SK-N-SH (cell line): ENCODE results near the gene DNAJA2. TPM values are rescaled to one million over a fixed set of nuclear protein-coding genes. Genes with fewer than 3 reads are reported as not detected.

Source experiments
- CTCF ChIA-PET: fragments of 300-600, 350-600 bp; formaldehyde crosslinking; extraction: SDS; loops from one replicate; lab custom pipeline; 2021; lab: Yijun Ruan, JAX
- POLR2A ChIA-PET: fragments of 350-600 bp; sonication (Branson Sonifier 250); formaldehyde crosslinking; extraction: SDS; loops from one replicate; lab custom pipeline; 2020; ENCODE audit warnings: antibody characterized with exemption, inconsistent platforms; lab: Yijun Ruan, JAX
- DNase-seq: peaks from one replicate; pipeline ENCODE4 v3.0.0; 2012
- H2AFZ ChIP-seq: fragments of 200-600 bp; sonication (generic); 2 replicates; pipeline ENCODE4 v1.8.1; 2016; ENCODE audit warnings: antibody characterized with exemption, mild to moderate bottlenecking, low read depth
- H3F3A ChIP-seq: fragments of 200-600 bp; sonication (generic); replicated peaks from 2 replicates; pipeline ENCODE3; 2016; ENCODE audit warnings: antibody characterized with exemption, mild to moderate bottlenecking; ENCODE audit not compliant: insufficient read depth
- H3K27ac ChIP-seq, 2 experiments: fragments of 200-500 bp in 1 of 2; fragments of 200-600 bp in 1 of 2; sonication (Bioruptor generic) in 1 of 2; sonication (generic), shearing (Covaris generic) in 1 of 2; 2 replicates each; pipeline versions ENCODE4 v1.5.1 to v1.6.1; 2014 to 2016; ENCODE audit warnings: low read depth in 2 of 2, inconsistent platforms in 1 of 2, low read length in 1 of 2, mild to moderate bottlenecking in 1 of 2, mixed read lengths in 1 of 2
- H3K27me3 ChIP-seq: fragments of 200-600 bp; sonication (generic), shearing (Covaris generic); 2 replicates; pipeline ENCODE4 v1.6.1; 2016; ENCODE audit warnings: mixed run types; ENCODE audit not compliant: insufficient read depth
- H3K36me3 ChIP-seq, 2 experiments: fragments of 200-500 bp in 1 of 2; fragments of 200-600 bp in 1 of 2; sonication (Bioruptor generic) in 1 of 2; sonication (generic) in 1 of 2; replicated peaks in 1 of 2; 2 replicates each; pipeline versions ENCODE3 to v1.5.1; 2014 to 2016; ENCODE audit warnings: low read length in 1 of 2, mild to moderate bottlenecking in 1 of 2; ENCODE audit not compliant: insufficient read depth in 2 of 2, control insufficient read depth in 1 of 2
- H3K4me1 ChIP-seq, 2 experiments: fragments of 200-500 bp in 1 of 2; fragments of 200-600 bp in 1 of 2; sonication (Bioruptor generic) in 1 of 2; sonication (generic), shearing (Covaris generic) in 1 of 2; 2 replicates each; pipeline versions ENCODE4 v1.5.1 to v1.6.1; 2014 to 2016; ENCODE audit warnings: low read depth in 1 of 2, low read length in 1 of 2, mixed run types in 1 of 2; ENCODE audit not compliant: insufficient read depth in 2 of 2, control insufficient read depth in 1 of 2
- H3K4me2 ChIP-seq: fragments of 200-600 bp; sonication (generic), shearing (Covaris generic); 2 replicates; pipeline ENCODE4 v1.6.1; 2017; ENCODE audit warnings: mixed run types
- H3K4me3 ChIP-seq, 2 experiments: fragments of 200-500 bp in 1 of 2; fragments of 200-600 bp in 1 of 2; sonication (Bioruptor generic) in 1 of 2; sonication (generic), shearing (Covaris generic) in 1 of 2; 2 replicates each; pipeline versions ENCODE4 v1.5.1 to v1.8.1; 2014 to 2016; ENCODE audit warnings: low read depth in 2 of 2, inconsistent platforms in 1 of 2, low read length in 1 of 2, mild to moderate bottlenecking in 1 of 2, mixed read lengths in 1 of 2, moderate library complexity in 1 of 2
- H3K79me2 ChIP-seq: fragments of 200-600 bp; sonication (generic); 2 replicates; pipeline ENCODE4 v1.8.1; 2017; ENCODE audit warnings: mild to moderate bottlenecking; ENCODE audit not compliant: insufficient read depth
- H3K9ac ChIP-seq: fragments of 200-600 bp; sonication (generic); 2 replicates; pipeline ENCODE4 v1.6.1; 2017; ENCODE audit warnings: mixed run types
- H3K9me2 ChIP-seq: fragments of 200-600 bp; sonication (generic); 2 replicates; pipeline ENCODE4 v1.6.1; 2017; ENCODE audit warnings: mixed run types
- H3K9me3 ChIP-seq: fragments of 200-600 bp; sonication (generic); 2 replicates; pipeline ENCODE4 v1.6.1; 2017; ENCODE audit warnings: mixed run types, mild to moderate bottlenecking, moderate library complexity
- H4K20me1 ChIP-seq: fragments of 200-600 bp; sonication (generic); 2 replicates; pipeline ENCODE4 v1.6.1; 2017; ENCODE audit warnings: mild to moderate bottlenecking, mixed run types; ENCODE audit not compliant: insufficient read depth
- CHD2 ChIP-seq: fragments of 150-350 bp; IDR thresholded peaks from 2 replicates; pipeline ENCODE4 v1.6.1; 2018; ENCODE audit warnings: low read length; ENCODE audit not compliant: partially characterized antibody
- ELF1 ChIP-seq: IDR thresholded peaks from 2 replicates; pipeline ENCODE4 v1.4.0; 2012
- FOXJ3 ChIP-seq: sonication (generic); formaldehyde crosslinking; IDR thresholded peaks from 2 replicates; pipeline ENCODE4 v1.5.1; 2020; ENCODE audit warnings: mild to moderate bottlenecking, missing genetic modification reagents
- GABPA ChIP-seq: IDR thresholded peaks from 2 replicates; pipeline ENCODE4 v1.4.0; 2012; ENCODE audit warnings: low read depth, mild to moderate bottlenecking
- GATA2 ChIP-seq: sonication (generic); formaldehyde crosslinking; IDR thresholded peaks from 2 replicates; pipeline ENCODE4 v1.5.0; 2020; ENCODE audit warnings: mild to moderate bottlenecking, missing genetic modification reagents
- JUND ChIP-seq: IDR thresholded peaks from 2 replicates; pipeline ENCODE4 v1.4.0; 2012
- MXI1 ChIP-seq: IDR thresholded peaks from 2 replicates; pipeline ENCODE4 v1.6.1; 2012; ENCODE audit warnings: mild to moderate bottlenecking, low read depth, low read length, improper control_type of control experiment
- NFIC ChIP-seq: IDR thresholded peaks from 2 replicates; pipeline ENCODE4 v1.4.0; 2012; ENCODE audit warnings: borderline replicate concordance
- PBX3 ChIP-seq: IDR thresholded peaks from 2 replicates; pipeline ENCODE4; 2012
- RAD21 ChIP-seq: IDR thresholded peaks from 2 replicates; pipeline ENCODE4 v1.6.1; 2012; ENCODE audit warnings: mild to moderate bottlenecking, low read length
- REST ChIP-seq: IDR thresholded peaks from 2 replicates; pipeline ENCODE4 v1.6.1; 2012; ENCODE audit warnings: mild to moderate bottlenecking, low read depth, low read length, moderate library complexity
- RFX5 ChIP-seq: IDR thresholded peaks from 2 replicates; pipeline ENCODE4 v1.6.1; 2012; ENCODE audit warnings: mild to moderate bottlenecking, improper control_type of control experiment, low read length
- RXRA ChIP-seq: IDR thresholded peaks from 2 replicates; pipeline ENCODE4 v1.4.0; 2012; ENCODE audit warnings: low read depth, mild to moderate bottlenecking, borderline replicate concordance
- TCF12 ChIP-seq: IDR thresholded peaks from 2 replicates; pipeline ENCODE4 v1.4.0; 2012
- TEAD4 ChIP-seq: IDR thresholded peaks from 2 replicates; pipeline ENCODE4 v1.4.0; 2012; ENCODE audit warnings: mild to moderate bottlenecking, borderline replicate concordance; ENCODE audit not compliant: insufficient read depth
- YY1 ChIP-seq: IDR thresholded peaks from 2 replicates; pipeline ENCODE4 v1.4.0; 2012; ENCODE audit warnings: low read depth, mild to moderate bottlenecking
- WGBS: methylation state at CpG from one replicate; pipeline ENCODE4 v1.1.6; 2017; ENCODE audit warnings: low lambda C conversion rate; 5-methylcytosine and 5-hydroxymethylcytosine counted together
- polyA plus RNA-seq, 3 experiments: library from polyadenylated mRNA; depleted of rRNA; stranded (reverse); fragments of >200 nt; gene quantifications; 2 replicates each; pipeline ENCODE4 v1.2.3, GENCODE V29; 2012
- TF ChIP-seq, protein P1 (sequence below): IDR thresholded peaks from 2 replicates; pipeline ENCODE4 v1.4.0; 2012; ENCODE audit warnings: low read depth, borderline replicate concordance
- TF ChIP-seq, protein P2 (sequence below): fragments of 150-350 bp; IDR thresholded peaks from 2 replicates; pipeline ENCODE4 v1.6.1; 2017; ENCODE audit warnings: antibody characterized with exemption, low read length, low read depth, borderline replicate concordance
- TF ChIP-seq, protein P3 (sequence below): IDR thresholded peaks from 2 replicates; pipeline ENCODE4 v1.4.0; 2012; ENCODE audit warnings: low read depth, borderline replicate concordance
- TF ChIP-seq, protein P4 (sequence below): fragments of 150-350 bp; IDR thresholded peaks from 2 replicates; pipeline ENCODE4 v1.6.1; 2016; ENCODE audit warnings: mild to moderate bottlenecking, low read depth, low read length

The DNAJA2 gene
- polyA plus RNA-seq, 1 of the 3 experiments (the other 2 are of a cell fraction): 9.7 TPM

GRCh38 chr16:46915483-46916025 lies 57.9 kb downstream of the DNAJA2 start (continued):
- no peak for TF ChIP-seq CHD2
- no peak for TF ChIP-seq RXRA
- no peak for TF ChIP-seq YY1
- no peak for TF ChIP-seq FOXJ3 (CRISPR knock-in tag)
- no peak for TF ChIP-seq TEAD4

DNA sequence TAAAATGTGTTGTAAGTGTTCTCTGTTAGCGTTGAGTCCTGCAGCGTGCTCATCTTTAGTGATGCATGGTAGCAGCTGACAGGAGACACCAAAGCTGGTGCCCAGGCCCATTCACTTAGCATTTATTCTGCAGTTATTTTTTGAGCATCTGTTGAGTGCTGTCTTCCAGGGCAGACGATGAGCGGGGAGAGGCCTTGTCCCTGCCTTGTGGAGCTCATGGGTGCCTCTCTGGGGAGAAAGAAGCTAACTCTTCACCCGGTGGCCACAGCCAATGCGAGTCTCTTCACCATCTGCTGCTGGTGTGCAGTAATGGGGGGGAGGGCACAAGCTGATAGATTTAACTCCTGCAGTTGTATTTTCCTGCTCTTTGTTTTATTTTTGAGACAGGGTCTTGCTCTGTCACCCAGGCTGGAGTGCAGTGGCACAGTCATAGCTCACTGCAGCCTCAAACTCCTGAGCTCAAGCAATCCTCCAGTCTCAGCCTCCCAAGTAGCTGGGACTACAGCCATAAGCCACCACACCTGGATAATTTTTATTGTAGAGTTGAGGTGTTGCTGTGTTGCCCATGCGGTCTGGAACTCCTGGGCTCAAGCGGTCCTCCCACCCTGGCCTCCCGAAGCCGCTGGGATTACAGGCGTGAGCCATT lies 58.8 kb downstream of the DNAJA2 start:
- peaks cover 24 to 37% of the 10 kb centered on the region in 2 experiments for H3K36me3 ChIP-seq

More for the DNA sequence above, 58.8 kb downstream of the DNAJA2 start:
- Histone ChIP-seq H3K4me3 (no peak overlapping the region), H4K20me1 (no peaks in the 10 kb centered on the region), H3K9me2 (no peaks in the 10 kb centered on the region), H3K9ac (no peak overlapping the region), H3K4me2 (no peak overlapping the region), H3K4me1 (no peaks in the 10 kb centered on the region; a peak in 1 of 4 replicates), H3K27me3 (no peaks in the 10 kb centered on the region), H3K9me3 (no peaks in the 10 kb centered on the region), H3F3A (no peaks in the 10 kb centered on the region), H3K27ac (no peak overlapping the region), H2AFZ (no peak overlapping the region), H3K79me2 (no peaks in the 10 kb centered on the region)
- WGBS: 93% methylated on average over 11 of the region's 11 CpGs
- CTCF ChIA-PET: interaction anchor here (1.1 to 16.0 kb wide), 4 partner anchors 13 to 62 kb away, joined by 3 to 231 read pairs (median 6); no protein-coding TSS in a partner anchor
- no peak for DNase-seq
- POLR2A ChIA-PET: no interaction called here
- TF ChIP-seq GATA2: no peak
- no peak for TF ChIP-seq TCF12
- TF ChIP-seq PBX3: no peak
- TF ChIP-seq REST: no peak
- TF ChIP-seq, protein P1, sequence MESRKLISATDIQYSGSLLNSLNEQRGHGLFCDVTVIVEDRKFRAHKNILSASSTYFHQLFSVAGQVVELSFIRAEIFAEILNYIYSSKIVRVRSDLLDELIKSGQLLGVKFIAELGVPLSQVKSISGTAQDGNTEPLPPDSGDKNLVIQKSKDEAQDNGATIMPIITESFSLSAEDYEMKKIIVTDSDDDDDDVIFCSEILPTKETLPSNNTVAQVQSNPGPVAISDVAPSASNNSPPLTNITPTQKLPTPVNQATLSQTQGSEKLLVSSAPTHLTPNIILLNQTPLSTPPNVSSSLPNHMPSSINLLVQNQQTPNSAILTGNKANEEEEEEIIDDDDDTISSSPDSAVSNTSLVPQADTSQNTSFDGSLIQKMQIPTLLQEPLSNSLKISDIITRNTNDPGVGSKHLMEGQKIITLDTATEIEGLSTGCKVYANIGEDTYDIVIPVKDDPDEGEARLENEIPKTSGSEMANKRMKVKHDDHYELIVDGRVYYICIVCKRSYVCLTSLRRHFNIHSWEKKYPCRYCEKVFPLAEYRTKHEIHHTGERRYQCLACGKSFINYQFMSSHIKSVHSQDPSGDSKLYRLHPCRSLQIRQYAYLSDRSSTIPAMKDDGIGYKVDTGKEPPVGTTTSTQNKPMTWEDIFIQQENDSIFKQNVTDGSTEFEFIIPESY: no peak
- TF ChIP-seq FOXJ3 (CRISPR knock-in tag): no peak
- TF ChIP-seq RAD21: no peak
- TF ChIP-seq, protein P2, sequence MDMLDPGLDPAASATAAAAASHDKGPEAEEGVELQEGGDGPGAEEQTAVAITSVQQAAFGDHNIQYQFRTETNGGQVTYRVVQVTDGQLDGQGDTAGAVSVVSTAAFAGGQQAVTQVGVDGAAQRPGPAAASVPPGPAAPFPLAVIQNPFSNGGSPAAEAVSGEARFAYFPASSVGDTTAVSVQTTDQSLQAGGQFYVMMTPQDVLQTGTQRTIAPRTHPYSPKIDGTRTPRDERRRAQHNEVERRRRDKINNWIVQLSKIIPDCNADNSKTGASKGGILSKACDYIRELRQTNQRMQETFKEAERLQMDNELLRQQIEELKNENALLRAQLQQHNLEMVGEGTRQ: no peak
- no peak for TF ChIP-seq RXRA
- no peak for TF ChIP-seq GABPA
- TF ChIP-seq ELF1: no peak
- TF ChIP-seq NFIC: no peak
- TF ChIP-seq JUND: no peak
- TF ChIP-seq MXI1: no peak
- TF ChIP-seq, protein P3, sequence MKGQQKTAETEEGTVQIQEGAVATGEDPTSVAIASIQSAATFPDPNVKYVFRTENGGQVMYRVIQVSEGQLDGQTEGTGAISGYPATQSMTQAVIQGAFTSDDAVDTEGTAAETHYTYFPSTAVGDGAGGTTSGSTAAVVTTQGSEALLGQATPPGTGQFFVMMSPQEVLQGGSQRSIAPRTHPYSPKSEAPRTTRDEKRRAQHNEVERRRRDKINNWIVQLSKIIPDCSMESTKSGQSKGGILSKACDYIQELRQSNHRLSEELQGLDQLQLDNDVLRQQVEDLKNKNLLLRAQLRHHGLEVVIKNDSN: no peak
- no peak for TF ChIP-seq YY1
- TF ChIP-seq, protein P4, sequence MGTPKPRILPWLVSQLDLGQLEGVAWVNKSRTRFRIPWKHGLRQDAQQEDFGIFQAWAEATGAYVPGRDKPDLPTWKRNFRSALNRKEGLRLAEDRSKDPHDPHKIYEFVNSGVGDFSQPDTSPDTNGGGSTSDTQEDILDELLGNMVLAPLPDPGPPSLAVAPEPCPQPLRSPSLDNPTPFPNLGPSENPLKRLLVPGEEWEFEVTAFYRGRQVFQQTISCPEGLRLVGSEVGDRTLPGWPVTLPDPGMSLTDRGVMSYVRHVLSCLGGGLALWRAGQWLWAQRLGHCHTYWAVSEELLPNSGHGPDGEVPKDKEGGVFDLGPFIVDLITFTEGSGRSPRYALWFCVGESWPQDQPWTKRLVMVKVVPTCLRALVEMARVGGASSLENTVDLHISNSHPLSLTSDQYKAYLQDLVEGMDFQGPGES: no peak
- no peak for TF ChIP-seq RFX5
